GM18502 (cell line): Measurements from ENCODE around the gene PIK3CG.
A peak's percentile ranks its signal among the peaks of the same experiment; 100 is the strongest.
"Not testable (repeated sequence)": the region's sequence is repeated elsewhere in the genome, so short reads cannot be mapped to it uniquely, and the experiment has no call there.

Source experiments
- ATAC-seq: cut with Tn5 transposase; IDR thresholded peaks from one replicate; pipeline ENCODE4 v1.9.1; 2021; ENCODE audit warnings: mild to moderate bottlenecking; ENCODE audit not compliant: unreplicated experiment, poor library complexity

PIK3CG gene

GRCh38 chr7:106881984-106882383, 16.9 kb downstream of the PIK3CG start:
- no peak for ATAC-seq

GRCh38 chr7:106883456-106884026, 18.5 kb downstream of the PIK3CG start:
- ATAC-seq, result no peak

GRCh38 chr7:106885652-106886051, 20.6 kb downstream of the PIK3CG start:
- ATAC-seq, result no peak

GRCh38 chr7:106887421-106887820, 22.3 kb downstream of the PIK3CG start:
- peak; percentile 73 for ATAC-seq

GRCh38 chr7:106888204-106888603, 23.1 kb downstream of the PIK3CG start:
- ATAC-seq, result no peak

GRCh38 chr7:106890952-106891351, 25.9 kb downstream of the PIK3CG start:
- ATAC-seq, result no peak

GRCh38 chr7:106891548-106892410, 26.7 kb downstream of the PIK3CG start:
- ATAC-seq, result peak; percentile 31

- no peak for ATAC-seq
Measured at GRCh38 chr7:106893591-106893990, 28.5 kb downstream of the PIK3CG start.

GRCh38 chr7:106895246-106895864, 30.3 kb downstream of the PIK3CG start:
- peak; percentile 94 for ATAC-seq

GRCh38 chr7:106896231-106896630, 31.1 kb downstream of the PIK3CG start:
- ATAC-seq, result no peak

GRCh38 chr7:106897553-106897952, 32.5 kb downstream of the PIK3CG start:
- not testable (repeated sequence) for ATAC-seq

- ATAC-seq, result not testable (repeated sequence)
Measured at GRCh38 chr7:106898967-106899366, 33.9 kb downstream of the PIK3CG start.

GRCh38 chr7:106901828-106902441, 36.9 kb downstream of the PIK3CG start:
- no peak for ATAC-seq

- ATAC-seq, result no peak
Measured at GRCh38 chr7:106905734-106906133, 40.7 kb downstream of the PIK3CG start.

GRCh38 chr7:106911959-106912358, 46.9 kb downstream of the PIK3CG start:
- no peak for ATAC-seq

GRCh38 chr7:106914018-106914607, 49.0 kb downstream of the PIK3CG start:
- ATAC-seq, result no peak

- no peak for ATAC-seq
Measured at GRCh38 chr7:106915407-106915806, 50.3 kb downstream of the PIK3CG start.

- ATAC-seq, result peak; percentile 99
Measured at GRCh38 chr7:106915873-106916272, 50.8 kb downstream of the PIK3CG start.

- no peak for ATAC-seq
Measured at GRCh38 chr7:106916679-106917078, 51.6 kb downstream of the PIK3CG start.

GRCh38 chr7:106918991-106919390, 53.9 kb downstream of the PIK3CG start:
- ATAC-seq, result no peak
